Bronchial smooth muscle cell (primary cell): ENCODE measurements around the gene ACTN1. TPM values are rescaled to one million over a fixed set of nuclear protein-coding genes. Genes with fewer than 3 reads are reported as not detected.

Experiments used
- total RNA-seq: library from RNA; depleted of rRNA; stranded (reverse); fragments of >200 nt; gene quantifications from 2 replicates; pipeline ENCODE4 v1.2.1, GENCODE V29; 2014

The ACTN1 gene
- total RNA-seq: 146 and 155 TPM in 2 replicates

GRCh38 chr14:68979021-68979721 is at the start of gene ACTN1:
Gene ACTN1 (minus strand): TSS chr14:68979302. CDS start chr14:68979056, 246 bp downstream.

Other genes starting within 250 kb of the ACTN1 start
- 10.1 and 34.5 TPM in 2 replicates for gene ZFP36L1, start 186.2 kb downstream of the ACTN1 start, total RNA-seq
- 11.5 and 12.3 TPM in 2 replicates for gene DCAF5, start 173.8 kb upstream of the ACTN1 start, total RNA-seq
- 9.5 and 15.0 TPM in 2 replicates for gene EXD2, start 212.2 kb upstream of the ACTN1 start, total RNA-seq